Middle frontal gyrus (tissue), 1 donor: ENCODE results near the gene GUCY1B1.

Experiments
- DNase-seq: peaks from one replicate; pipeline ENCODE4 v3.0.0-alpha.2; 2015; ENCODE audit warnings: low spot score; ENCODE audit errors: extremely low spot score

Gene GUCY1B1

DNA sequence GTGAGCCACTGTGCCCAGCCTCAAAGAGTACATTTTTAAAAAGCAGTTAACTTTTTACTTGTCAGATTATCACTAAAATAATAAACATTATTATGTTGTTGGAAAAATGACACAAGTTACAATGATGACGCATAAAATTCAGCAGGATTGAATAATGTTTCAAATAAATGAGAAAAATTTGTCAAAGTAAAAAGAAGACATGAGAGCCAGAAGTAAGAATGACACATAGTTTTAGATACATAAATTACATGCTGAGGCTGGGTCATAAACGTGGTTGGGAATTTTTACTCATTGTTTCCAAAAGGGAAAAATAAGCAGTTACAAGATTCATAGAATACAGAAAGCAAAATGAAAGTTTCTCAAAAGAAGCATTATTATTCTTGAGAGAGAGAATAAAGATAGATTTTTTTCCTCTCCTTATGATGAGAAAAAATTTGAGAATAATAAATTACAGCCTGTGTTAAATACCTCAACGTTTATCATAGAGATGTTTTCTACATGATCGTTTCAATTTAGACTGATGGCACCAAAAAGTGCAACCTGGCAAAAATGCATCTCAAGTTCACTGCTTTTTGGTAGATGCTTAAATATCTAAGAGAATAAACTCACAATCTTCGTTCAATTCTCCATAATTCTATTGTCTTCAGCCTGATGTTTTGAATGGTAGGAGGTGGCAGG is 40.4 kb downstream of the GUCY1B1 start:
- no peak for DNase-seq

DNA sequence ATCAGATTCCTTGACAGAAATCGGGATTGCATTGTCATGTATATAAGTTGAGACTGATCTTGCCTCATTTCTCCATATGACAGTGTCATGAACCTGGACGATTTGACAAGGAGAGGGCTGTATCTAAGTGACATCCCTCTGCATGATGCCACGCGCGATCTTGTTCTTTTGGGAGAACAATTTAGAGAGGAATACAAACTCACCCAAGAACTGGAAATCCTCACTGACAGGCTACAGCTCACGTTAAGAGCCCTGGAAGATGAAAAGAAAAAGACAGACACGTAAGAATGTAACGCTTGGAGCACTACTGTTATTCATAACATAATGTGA is 40.9 kb downstream of the GUCY1B1 start:
- no peak for DNase-seq

DNA sequence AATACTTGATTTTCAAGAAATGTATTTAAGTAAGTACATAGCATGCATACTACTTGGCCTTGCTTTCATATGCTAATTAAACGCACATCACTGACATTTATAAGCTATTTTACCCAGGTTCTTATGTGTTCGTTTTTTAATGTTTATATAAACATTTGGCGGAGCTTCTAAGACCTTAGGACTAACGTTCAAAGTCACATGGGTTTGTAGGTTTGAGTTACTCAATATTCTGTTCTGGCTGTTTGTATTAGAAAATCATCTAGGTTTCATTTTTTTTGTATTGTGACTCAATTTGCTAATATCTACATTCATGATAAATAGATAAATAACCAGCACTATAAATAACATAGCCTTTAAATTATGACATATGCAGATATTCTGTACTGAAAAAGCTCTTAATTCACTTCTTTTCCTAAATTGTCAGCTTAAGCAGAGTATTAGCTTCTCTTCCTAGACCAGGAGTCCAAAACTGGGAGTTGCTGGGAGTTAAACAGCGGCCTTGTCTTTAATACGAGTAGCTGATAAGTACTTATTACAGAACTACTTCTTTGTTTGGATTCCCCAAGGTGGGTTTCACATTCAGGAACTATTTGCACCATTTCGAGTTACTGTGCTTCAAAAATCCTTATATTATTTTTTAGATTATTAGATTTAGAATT is 42.0 kb downstream of the GUCY1B1 start:
- DNase-seq = no peak

- DNase-seq = no peak
These were observed 43.6 kb downstream of the GUCY1B1 start for GRCh38 chr4:155802190-155802959.

DNA sequence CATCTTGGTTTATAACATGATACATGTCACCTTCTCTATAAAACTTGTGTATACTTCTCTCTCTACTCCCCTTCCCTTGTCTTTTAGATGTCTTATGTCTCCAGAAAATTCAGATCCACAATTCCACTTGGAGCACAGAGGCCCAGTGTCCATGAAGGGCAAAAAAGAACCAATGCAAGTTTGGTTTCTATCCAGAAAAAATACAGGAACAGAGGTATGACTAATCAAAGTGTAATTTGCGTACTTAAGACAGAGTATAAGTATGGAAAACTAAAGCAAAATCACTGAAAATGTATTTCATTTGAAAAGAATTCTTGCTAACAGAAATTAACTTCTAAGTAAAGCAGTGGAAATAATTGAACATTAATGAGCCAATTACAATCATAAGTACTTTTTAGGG is 46.2 kb downstream of the GUCY1B1 start:
- DNase-seq = no peak

DNA sequence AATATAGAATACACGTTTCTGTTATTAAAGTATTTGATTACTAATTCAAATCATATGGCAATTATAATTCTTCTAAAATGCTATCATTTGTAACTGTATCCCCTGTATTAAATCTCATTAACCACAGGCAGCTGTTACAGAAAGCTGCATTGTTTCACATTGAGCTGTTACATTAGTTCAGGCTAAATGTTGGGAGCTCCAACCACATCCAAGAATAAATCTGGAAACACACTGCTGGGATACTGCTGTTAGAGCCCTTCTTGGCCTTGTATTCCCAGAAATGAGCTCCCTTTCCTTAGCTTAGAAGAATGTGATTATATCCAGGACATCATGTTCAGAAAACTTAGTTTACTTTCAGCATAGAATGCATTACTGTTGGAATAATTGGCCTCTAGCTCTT is 48.2 kb downstream of the GUCY1B1 start:
- no peak for DNase-seq

GRCh38 chr4:155809835-155810234 is 51.0 kb downstream of the GUCY1B1 start:
- DNase-seq = no peak

- DNase-seq = no peak
These were observed 52.3 kb downstream of the GUCY1B1 start for GRCh38 chr4:155811083-155811482.

DNA sequence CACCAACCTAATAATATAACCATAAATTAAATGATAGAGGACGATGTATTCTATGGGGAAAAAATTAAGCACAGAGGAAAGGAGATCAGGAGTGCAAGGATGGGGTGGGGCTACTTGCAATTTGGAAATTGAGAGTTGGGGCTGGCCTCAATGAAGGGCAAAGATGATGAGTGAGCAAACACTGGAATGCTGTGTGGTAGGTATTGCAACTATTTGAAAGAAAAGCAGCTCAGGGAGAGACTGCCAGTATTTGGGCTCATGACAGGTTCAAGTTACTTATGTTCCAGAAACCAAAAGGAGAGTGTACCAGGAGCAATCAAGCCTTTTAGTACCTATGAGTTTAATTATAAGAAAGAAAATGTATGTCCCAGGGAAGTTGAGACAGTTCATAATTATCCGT is 59.8 kb downstream of the GUCY1B1 start:
- no peak for DNase-seq

DNA sequence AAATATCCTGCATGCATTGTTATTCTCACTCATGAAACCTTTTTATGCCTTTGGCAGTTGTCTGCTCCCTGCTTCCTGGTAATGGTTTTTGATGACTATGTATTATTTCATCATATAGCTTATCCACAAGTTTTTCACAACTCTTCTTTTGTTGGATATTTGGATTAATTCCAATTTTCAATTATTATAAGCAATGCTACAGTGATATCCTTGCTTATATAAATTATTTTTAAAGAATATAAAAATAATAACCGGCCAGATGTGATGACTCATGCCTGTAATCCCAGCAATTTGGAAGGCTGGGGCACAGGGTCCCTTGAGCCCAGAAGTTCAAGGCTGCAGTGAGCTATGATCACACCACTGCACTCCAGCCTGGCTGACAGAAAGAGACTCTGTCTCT is 60.2 kb downstream of the GUCY1B1 start:
- DNase-seq = no peak

DNA sequence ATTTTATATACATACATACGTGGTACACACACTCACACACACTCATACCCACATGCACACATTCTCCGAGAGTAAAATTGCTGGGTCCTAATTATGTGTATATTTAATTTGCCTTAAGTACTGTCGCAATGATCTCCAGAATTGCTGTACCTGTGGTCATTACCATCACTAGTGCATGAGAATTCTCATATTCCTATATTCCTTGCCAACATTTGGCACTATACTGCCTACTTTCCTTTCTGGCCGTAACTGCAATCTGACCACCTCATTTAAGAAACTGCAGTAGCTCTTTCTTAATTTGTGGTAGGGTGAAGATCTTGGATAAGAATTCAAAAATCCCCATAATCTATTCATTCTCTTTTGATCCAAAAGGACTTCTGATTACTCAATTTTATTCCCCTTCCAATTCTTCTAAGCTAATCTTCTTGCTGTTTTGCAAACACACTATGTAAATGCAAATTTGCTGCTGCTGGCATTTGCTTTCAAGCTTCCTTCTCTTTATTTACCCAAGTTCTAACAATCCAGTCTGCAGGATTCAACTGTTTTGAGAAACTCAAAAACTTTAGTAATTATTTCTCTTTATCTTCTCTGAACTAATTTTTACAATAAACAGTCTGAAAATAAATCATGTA is 62.2 kb downstream of the GUCY1B1 start:
- no peak for DNase-seq

- no peak for DNase-seq
These were observed 63.8 kb downstream of the GUCY1B1 start for GRCh38 chr4:155822572-155822971.

- no peak for DNase-seq
These were observed 69.8 kb downstream of the GUCY1B1 start for GRCh38 chr4:155828628-155829027.

GRCh38 chr4:155832664-155833063 is 73.8 kb downstream of the GUCY1B1 start:
- no peak for DNase-seq

DNA sequence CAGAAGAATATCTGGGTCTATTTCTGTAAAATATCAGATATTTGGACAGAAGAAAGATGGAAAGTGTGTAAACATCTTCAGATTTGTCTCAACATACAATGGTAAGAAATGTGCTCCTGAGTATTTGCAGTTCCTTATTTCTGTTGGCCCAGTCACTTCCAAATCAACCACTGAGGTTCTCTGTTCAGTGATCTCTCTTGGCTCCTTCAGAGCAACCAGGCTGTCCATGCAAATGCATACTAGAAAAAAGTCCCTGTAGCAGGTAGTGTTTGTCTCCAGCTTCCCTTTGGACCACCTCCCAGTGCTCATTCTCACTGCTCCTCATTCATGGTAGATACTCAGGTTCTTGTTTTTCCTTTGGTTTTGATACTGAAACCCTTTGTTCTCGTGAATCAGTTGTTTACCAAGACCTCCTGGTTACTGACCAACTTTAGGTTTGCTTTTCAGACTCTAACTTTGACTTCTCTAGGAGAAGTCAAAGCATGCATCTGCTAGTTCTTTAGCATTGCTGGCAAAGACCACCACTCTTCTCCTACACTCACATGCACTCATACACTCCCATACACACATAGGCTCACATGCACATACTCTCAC is 78.5 kb downstream of the GUCY1B1 start:
- DNase-seq = no peak

DNA sequence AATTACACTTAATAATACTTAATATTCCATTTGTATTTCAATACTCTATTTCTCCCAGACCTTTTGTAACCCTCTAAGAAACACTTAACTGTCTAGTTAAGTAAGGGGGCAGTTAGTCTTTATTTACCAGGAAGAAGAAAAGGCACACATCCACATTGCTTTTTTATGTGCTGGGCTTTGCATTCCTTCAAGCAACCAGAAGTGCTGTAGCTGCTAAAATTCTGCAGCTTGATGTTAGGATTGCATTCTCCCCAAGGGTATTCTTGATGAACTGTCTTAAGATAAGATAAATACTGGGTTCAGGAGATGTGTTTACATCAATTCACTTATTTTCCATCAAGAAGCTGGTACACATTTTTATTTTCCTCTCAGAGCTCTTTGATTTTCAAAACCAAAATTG is 83.3 kb downstream of the GUCY1B1 start:
- DNase-seq = no peak

DNA sequence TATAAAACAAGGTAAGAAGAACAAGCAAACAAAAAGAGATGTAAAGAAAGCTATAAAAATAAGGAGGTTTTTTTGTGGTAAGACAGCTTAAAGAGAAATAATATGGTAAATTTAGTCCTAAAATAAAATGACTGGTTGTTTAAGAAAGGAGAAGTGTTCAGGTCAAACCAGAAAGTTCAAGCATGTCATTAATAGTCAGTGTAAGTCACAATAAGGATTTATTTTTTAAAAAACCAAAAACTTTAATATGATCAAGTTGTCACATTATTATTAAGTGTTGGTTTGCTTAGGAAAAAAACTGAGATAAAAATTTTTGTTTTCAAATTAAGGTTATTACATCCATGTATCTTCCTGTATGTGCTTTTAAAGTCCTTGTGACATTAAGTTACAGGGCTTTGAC is 88.1 kb downstream of the GUCY1B1 start:
- no peak for DNase-seq

DNA sequence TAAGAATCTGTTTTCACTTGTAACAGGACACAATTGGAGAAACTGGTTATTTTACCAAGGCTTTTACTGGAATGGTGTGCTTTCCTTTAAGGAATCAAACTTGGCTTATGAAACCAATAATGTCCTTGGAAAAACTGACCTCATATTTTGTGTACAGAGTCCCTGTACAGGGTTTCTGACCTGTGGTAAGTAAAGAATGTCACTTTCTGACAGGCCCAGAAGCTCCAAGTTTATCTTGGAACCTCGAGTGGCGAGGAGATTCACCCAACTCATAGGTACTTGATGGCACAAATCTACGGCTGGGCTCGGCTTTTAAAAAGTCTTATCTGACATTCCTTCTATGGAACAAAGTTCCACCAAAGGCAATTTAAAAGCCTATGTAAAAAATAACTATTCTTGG is 90.2 kb downstream of the GUCY1B1 start:
- no peak for DNase-seq

DNA sequence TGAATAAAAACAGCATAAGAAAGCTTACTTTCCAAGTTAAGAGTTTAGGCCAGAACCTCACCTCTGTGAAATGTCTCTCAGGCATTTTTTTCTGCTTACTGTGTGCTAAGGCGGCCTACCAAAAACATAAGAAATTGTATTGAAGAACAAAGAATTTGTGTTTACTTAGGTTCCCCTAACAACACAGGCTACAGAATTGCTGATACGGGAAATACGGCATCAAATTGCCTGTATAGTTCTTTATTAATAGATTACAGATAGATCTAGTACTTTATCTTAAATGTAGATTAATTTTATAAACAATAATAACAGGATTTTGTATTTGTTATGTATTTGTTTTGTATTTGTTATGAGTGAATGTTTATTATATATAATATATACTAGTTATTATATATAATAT is 94.4 kb downstream of the GUCY1B1 start:
- no peak for DNase-seq

DNA sequence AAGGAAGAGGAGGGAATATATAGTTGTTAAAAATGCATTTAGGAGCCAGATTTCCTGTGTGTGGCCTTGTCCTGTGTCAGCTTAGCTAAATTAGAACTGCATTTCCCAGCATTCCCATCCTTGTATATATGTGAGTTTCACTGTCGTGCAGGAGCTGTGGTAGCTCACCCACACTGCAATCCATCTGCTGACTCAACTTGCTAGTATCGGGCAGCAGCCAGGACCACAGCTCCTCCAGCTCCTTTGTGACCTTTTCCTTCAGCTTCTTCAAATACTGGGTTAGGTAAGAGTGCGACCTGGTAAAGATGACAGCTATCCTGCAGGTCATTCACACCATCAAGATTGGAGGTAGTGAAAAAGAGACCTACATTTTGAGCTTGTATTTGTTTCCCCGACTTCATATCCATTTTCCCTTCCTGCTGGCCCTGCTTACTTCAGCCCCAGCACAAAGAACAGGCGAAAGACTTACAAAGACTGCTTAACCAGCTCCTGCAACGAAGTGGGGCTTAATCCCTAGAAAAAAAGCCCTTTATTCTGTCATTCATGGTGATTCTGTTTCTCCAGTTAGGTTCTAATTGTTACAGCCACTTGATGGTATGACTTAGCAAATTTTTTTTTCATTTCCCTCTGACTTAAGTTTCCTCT is 95.9 kb downstream of the GUCY1B1 start:
- DNase-seq = no peak

DNA sequence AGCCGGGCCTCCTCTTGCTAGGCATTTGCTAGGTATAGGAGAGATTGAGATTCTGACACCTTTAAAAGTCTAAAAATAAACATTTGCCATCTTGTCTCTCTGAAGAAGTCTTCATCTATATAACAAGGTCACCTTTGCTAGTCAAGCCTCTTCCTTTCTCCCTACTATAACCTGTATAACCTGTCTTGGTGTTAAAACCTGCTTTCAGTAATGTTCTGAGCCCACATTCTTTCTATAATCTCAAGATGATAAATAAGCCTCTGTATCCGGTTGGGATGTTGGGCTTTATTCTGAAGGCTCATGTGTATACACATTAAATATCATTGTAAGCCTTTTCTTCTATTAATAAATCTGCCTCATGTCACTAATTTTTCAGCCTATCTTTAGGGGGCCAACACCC is 97.1 kb downstream of the GUCY1B1 start:
- no peak for DNase-seq
